Activated gamma-delta T cell treated with anti-CD3 and anti-CD28 coated beads, Interleukin-2, amount 50 U/mL, for 16 hours (primary cell): ENCODE measurements around the gene PM20D2.

Source experiments
- DNase-seq: peaks from one replicate; pipeline ENCODE4 v3.0.0-alpha.2; 2020; ENCODE audit warnings: low read depth

The PM20D2 gene

DNA sequence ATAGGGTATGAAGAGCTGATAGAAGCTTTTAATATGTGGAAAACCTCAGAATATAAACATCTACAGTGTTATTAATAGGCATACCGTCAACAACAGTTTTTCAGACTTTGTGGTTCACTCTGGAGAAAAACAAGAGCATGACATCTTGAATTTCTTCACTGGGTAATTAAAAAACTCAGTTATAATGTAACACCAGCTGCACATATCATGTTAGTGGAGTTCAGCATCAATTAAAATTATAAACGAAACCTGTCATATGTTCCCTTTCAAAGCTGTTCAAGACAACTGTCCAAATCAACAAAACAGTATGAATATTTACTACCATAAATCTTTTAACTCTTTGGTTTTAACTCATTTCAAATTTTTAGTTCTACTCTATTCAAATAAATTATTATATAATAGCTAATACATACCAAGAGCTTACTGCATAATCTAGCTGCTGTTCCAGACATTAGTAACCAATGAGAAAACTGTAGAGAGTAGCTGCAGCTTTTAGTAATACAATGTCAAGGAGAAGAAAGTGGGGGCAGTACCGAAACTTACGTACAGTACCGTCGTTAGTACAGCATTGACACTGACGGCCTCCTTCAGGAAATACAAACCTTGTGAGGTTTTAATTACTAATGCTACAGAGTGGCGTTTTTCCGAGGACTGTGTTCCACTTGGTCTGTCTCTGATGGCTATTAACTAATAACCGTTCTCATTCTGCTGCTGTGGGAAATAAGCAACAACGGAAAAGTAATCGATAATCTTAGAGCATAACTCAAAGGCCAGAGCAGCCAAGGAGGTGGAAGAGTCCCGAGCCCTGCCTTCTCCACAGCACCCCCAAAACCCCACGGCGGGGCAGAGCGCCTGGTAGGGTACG is 532 bp upstream of the PM20D2 start:
- DNase-seq, result peak; percentile 2

DNA sequence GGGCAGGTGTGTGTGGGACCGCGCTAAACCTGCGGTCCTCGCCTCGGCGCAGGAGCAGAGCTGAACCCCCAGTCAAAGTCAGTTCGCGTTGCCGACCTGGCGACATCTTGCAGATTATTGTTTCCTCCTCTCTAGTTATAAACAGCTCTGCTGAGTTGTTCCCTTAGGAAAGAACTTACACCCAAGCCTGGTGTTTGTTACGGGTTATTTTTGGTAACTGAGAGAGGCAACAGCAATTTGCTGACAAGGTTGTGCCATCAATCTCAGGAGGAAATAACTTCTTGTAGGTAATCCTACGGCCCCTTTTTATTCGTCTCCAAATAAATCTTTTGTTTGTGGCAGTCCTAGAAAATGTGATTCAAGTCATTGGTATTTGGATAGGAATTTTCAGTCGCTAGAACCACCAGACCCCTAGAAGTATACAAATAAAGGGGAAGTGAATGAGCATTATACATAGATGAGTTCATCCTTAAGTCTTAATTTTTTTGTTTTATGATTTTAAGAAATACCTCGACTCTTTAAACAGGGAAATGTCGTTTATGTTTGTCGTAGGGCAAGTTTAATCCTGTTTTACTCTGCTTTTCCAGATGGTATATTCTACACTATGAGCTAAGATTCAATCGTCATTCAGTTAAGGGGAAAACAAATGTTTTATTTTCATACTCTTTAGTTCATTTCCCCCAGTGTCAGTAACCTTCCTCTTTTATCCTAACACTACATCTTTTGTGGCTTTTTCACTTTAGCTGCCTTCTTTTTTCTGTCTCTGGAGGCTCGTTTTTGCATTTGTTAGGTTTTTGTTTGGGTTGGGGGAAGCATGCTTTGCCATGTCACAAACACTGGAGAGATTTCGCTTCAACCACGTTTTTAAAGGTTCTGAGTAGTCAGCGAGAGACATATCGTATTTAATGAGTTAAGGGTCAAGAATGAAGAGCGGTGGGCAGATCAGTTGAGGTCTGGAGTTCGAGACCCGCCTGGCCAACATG is 1.2 kb downstream of the PM20D2 start:
- no peak for DNase-seq

DNA sequence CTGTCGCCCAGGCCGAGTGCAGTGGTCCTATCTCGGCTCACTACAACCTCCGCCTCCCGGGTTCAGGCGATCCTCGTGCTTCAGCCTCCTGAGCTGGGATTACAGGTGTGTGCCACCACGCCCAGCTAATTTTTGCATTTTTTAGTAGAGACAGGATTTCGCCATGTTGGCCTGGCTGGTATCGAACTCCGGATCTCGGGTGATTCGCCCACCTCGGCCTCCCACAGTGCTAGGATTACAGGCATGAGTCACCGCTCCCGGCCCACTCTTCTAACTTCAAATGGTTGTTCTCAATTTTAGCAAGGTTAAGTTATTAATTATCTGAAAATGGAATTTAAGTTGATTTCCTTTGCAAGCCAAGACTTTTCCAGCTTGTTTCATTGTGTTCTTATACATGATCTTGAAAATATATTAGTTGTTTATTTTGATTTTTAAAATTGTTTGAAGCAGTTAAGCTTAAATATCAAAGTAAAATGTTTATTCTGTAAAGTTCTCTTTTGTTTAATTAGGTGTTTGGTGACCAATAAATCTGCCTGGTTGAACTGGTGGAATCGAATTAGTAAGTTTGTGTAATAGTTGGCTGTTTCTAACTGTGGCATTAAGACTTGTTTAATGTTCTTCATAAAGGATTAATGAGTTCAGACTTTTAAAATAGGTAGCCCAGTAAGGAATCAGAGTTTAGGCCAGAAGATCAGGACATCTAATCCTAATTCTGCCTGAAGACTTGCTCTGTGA is 2.3 kb downstream of the PM20D2 start:
- DNase-seq, result no peak

DNA sequence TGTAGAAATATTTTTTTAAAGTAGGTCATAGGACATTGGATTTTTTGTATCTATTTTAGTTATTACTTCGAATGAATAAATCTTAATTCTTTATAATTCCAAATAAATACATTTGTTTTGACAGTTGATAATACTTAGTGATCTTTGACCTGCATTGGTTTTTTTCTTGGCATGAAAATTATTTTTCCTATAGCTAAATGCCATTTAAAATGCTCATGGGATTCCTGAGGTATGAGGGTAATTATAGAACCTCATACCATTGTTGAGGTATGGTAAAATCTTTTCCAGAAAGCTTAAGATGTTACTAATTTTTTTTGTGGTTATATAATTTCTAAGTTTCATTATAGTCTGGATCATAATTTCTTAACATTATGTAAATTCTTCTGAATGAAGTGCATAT is 8.3 kb downstream of the PM20D2 start:
- DNase-seq, result no peak

DNA sequence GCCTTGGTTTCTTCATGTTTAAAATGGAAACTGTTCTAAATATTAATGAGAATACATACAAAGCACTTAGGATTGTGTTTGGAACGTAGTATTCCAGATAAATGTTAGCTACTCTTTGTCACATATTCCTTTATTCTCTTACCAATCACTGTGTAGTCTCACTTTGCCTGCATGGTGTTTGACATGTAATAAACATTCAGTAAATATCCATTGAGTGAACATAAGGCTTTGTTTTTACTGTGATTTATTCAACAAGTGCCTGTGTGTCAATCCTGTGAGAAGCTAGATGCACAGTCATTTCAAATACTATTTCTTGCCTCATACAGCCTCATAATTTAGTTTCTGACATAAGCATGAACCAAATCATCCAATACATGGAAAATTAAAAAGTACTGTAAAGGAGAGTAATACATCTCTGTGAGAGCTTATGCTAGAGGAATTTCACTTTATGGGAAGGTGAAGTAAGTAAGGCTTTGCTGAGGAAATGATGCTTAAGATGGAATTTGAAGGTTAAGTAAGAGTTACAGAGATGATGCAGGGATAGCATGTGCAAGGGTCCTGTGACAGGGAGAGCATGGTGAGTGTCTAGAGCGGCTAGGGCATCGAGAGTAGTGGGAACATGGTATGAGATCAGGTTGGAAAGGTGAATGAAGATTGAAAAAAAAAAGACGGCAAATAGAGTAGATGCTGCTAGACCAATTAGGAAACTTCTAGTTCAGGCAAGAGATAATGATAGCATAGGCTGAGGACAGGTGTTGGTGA is 14.7 kb downstream of the PM20D2 start:
- no peak for DNase-seq

DNA sequence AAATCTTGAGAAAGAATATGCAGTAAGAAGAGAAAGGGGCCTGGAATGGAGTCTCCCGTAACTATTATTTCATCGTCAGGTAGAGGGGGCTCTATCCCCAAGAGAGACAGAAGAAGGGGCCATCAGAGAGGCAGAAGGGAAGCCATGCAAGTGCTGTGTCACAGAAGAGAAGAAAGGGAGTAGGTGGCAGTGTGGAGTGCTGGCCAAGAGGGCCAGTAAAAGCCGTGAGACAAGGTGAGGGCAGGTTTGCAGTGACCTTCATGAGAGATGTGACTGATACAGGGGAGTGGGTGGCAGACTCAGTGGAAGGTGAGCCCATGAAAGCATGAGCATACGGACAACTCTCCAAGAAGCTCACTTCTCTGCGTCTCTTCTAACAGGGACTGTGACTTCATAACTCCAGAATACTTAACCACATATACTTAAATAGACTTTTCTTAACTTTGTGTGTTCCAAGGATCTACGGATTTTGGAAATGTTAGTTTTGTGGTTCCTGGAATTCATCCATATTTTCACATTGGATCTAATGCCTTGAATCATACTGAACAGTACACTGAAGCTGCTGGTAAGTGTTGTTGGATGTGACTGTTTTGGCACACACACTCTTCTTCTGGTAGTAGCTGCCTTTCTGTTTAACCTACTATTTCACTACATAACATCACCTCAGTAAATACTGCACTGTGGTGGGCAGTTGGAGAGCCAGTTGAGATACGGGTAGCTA is 15.6 kb downstream of the PM20D2 start:
- no peak for DNase-seq

DNA sequence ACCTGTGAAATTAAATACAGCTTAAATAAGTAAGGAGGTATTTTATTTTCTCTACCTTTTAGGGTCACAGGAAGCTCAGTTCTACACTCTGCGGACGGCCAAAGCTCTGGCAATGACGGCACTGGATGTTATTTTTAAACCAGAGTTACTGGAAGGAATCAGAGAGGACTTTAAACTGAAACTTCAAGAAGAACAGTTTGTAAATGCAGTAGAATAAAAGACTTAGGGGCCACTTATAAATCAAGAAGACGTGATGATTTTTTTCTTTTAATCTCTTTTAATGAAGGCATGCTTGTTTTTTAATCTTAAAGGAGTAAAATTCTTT is 16.2 kb downstream of the PM20D2 start:
- no peak for DNase-seq

DNA sequence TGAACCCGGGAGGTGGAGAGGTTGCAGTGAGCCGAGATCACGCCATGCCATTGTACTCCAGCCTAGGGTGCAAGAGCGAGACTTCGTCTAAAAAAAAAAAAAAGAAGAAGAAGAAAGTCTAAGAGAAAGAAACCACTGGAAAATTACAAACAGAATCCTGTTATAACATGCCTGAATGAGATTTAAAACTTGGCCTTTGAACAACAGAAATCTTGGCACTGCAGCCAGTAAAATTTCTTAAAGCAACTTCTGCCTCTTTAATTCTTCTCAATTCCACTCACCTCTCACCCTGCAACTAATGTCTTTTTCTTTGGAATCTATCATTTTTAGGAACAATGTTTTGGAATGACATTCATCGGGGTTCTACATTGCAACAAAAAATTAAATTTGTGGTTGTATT is 26.3 kb downstream of the PM20D2 start:
- DNase-seq, result no peak

DNA sequence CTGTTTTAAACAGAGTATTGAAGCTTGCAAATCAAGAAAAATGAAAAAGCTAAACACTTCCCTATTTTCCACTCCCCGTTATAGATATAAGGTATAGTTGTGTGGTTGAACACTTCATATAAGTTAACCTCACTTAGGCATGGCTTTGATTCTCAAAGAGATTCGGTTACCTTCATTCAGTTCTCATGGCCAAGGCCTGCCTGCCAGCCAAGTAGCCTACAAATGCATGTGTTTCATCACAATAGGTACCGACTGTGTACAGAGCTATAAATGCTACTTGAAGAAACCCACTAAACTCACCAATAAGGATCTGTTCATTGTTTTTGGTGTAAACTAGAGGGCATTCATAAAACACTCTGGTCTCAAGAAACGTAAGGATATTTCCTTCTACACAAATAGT is 27.8 kb downstream of the PM20D2 start:
- DNase-seq, result no peak

DNA sequence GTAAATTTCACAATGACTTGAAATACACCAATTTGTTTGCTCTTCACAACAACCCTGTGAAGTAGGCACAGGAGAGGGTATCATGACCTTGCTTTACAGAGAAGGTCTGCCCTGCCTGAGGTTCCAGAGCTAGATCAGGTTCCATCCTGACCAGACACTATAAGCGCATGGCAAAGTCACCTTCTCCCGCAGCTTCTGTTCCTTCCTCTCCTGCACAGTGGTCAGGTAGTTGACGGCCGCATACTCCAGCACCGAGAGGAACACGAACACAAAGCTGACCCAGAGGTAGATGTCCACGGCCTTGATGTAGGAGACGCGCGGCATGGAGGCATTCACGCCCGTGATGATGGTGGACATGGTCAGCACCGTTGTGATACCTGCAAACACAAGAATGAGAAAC is 34.3 kb downstream of the PM20D2 start:
- DNase-seq, result no peak

DNA sequence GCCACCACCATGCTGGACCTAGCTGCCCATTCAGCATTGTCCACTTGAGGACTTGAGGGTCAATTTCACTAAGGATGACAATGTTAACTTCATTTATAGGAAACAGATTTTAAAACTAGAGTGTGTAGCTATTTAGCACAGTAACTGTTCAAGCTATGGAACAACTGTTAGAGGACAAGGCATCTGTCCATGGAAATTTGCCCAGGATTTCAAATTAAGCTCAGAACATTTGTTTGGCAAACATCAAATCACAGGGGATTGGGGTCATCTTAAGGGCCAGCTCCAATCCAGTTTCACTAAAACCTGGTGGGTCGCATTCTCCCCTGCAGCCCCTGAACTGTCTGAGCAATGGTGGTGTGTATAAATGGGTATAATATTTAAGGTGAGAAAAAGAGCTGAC is 35.1 kb downstream of the PM20D2 start:
- DNase-seq, result no peak

DNA sequence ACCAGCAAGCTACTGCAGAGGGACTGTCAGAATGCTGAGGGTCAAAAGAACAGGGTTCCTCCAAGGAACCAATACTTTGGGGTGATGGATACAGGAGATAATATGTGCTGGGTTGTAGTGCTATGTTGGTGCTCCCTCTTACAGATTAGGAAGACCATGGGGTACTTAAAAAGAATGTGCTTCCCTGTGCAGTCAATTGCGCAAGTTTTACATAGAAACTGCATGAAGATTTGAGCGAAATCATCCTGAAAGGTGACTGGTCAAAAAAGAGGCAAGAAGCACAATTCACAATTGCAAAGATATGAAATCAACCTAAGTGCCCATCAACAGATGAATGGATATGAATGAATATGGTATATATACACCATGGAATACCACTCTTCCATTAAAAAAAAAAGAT is 37.4 kb downstream of the PM20D2 start:
- no peak for DNase-seq

DNA sequence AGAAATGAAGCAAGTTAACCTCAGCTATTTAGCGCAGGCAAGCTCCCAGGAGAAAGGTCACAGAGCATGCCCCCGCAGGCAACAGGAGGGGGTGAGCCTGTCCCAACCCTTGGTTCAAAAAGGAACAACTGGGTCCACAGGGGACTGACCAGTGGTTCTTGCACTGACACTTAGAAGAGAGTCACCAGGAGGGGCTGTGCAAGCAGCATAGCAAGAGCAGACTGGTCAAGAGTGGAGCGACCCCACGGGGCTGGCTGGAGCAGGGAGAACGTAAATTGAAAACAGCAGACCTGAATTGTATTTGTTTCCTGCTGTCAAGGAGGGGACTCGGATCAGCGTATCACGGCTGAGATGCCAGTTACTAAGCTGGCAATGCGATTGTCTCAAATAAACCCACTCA is 38.5 kb downstream of the PM20D2 start:
- DNase-seq, result no peak

DNA sequence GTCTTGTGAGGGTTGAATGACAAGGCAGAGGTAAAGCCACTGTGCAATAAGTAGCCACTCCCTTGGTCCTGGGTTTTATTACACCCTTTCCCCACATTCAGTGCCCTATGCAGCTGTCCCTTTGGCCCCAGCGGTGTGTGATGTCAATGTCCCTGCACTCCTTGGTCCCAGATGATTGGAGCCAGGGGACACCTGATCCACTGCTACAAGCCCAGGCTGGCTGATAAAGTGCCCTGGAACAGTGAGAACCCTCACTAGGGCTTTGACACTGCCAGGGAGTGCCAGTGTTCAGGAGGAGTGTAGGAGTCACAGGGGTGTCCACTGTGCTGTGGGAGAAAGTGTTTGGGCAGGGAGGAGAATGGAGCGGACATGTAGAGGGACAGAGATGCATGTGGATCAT is 40.9 kb downstream of the PM20D2 start:
- no peak for DNase-seq

DNA sequence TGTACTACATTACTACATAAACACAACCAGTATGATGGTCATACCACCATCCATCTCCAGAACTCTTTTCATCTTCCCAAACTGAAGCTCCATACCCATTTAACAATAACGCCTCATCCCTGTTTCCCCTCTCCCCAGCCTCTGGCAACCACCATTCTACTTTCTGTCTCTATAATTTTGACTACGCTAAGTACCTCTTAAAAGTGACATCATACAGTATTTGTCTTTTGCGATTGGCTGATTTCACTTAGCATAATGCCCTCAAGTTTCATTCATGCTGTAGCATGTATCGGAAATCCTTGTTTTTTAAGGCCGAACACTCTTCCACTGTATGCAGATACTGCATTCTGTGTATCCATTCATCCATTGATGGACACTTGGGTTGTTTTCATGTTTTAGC is 41.6 kb downstream of the PM20D2 start:
- DNase-seq, result no peak

DNA sequence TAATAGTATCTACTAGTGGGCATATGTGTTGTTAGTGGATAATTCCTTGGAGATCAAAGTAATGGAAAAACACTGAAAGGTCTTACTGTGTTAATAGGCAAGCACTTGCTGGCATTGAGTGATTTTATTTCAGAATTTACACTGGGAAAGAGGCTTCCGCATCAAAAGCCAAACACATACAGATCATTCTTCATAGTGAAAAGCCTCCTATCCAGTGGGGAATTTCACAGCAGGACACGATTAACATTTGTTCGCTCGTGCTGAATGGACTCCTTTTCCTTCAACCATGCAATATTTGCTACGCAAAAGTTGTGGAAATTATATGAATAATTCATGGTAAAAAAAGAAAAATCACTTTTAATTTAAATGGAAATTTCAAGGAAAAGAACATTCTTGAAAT is 44.9 kb downstream of the PM20D2 start:
- DNase-seq, result no peak

DNA sequence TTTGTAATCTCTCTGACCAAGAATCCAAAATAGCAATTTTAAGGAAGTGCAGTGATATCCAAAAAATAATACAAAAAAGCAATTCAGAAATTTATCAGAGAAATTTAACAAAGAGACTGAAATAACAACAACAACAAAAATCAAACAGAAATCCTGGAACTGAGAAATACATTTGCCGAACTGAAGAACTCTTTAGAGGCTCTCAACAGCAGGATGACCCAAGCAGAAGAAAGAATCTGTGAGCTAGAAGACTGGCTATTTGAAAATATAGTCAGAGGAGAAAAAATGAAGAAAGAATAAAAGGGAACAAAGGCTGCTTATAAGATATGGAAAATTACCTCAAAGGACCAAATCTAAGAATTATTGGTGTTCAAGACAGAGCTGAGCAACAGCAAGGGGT is 48.7 kb downstream of the PM20D2 start:
- no peak for DNase-seq

DNA sequence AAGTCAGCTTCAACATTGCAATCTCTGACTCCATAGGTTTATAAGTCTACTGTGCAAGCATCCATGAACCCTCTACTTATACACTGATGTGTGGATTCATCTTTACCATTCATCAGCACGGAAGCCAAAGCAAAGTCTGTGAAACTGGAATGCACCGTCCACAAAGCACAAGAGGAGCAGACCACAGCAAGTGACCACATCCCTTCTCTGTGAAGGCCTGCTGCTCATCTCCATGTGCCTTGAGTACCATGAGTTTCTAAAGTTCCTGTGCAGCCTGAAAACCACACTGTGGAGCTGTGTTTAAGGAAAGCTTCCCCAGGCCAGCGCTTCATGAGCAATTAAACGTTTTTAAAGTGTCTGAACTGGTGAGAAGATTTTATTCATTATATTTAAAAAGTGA is 51.3 kb downstream of the PM20D2 start:
- DNase-seq, result no peak

DNA sequence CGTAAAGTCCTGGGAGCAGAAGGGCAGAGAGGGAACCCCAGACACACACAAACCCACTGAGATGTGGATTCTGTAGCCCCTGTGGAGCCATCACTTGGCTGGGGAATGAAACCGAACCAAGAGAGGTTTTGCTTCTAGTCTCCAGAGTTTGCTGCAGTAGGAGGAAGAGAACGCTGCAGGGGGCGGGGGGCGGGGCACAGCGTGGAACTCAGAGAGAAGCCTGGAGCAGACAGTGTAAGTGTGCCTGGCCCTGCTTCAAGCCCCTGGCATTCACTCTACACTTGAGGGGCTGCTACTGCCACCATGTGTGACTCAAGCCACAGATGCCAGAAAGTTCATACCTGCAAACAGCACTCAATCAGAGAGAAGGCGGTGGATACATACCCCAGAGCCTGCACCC is 52.4 kb downstream of the PM20D2 start:
- DNase-seq, result no peak

DNA sequence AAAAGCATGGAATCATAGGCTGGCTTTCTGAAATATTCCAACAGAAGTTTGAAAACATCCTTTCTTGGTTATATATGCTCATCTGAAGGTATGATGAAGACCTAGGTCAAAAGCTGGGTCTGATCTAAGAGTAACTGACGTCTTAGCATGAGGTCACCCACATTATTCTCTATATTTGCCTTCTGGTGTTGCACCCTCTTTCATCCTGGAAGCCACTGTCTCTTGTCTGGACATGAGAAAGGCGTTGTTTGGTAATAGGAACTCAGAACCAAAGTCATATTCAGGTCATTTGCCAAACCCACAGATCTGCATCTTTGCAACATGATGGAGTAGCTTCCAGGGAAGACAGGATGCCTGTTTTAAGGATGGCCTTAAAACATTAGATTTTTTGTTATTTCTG is 53.7 kb downstream of the PM20D2 start:
- no peak for DNase-seq

DNA sequence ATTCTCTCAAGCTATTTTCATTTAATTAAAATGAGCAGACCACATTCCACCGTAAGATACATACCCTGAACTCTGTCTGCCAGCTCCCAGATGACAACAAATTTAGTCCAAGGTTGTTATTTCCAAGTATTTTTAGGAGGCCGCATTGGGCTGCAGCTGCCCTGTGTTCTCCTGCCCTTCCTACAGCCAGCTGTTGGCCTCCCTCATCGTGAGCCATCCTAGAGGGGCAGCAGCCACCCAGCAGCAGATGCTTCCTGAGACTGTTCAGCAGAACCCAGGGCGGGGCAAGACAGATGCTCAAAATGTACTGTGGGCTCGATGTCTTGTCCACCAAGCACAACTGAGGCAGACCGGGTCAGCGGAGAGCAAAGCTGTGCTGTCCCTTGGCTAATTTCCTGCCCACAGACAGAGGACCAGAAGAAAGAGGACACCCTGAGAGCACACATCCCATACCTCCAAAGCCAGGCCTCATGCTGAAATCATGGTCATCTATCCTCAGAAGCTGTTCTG is 54.9 kb downstream of the PM20D2 start:
- DNase-seq, result no peak
